Epidermal melanocyte (primary cell): Measurements from ENCODE around the gene ZNF853.

Experiments used
- DNase-seq: peaks from one replicate; pipeline ENCODE4 v3.0.0; 2011; ENCODE audit warnings: low spot score; ENCODE audit not compliant: insufficient read length

ZNF853 gene

DNA sequence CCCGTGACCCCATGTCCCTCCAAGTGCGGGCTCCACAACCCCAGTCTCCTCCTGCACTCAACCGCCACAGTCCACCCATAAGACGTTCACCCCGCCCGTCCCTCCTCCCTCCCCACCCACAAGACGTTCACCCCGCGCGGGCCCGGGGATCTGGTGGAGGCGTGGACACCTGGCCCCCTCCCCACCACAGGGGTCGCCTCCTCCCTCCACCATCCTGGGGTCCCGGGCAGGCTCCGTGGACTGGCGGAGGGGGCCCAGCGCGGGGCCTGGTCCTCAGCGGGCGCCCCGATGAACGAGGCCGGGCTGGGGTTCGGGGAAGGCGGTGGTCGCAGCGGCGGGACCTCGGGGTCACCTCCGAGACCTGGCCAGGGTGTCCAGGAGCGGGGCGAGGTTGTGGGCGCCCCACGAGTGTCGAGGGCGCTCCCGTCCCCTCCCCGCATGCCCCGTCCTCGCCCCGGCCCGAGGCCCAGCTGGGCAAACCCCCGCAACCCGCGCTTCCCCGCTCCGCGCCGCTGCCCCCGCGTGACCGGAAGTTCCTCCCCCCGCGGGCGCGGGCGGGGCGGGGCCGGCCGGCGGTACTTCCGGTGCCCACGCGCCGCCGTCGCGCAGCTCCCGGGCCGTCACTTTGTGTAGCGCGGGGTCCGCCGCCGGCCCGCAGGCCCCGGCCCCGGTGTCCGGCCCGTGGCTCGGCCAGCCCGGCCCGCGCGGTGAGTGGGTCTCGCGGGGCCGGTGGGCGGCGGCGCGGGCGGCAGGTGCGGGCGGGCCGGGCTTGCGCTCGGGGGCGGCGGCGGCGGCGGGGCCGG, 21.5 kb downstream of the ZNF853 start, which contains the start of gene ZNF316:
Gene ZNF316 (plus strand): TSS at position 578 of the 803 bp plus-strand sequence. CDS start 5,092 bp downstream, outside the sequence.
- DNase-seq, result peak; percentile 88

DNA sequence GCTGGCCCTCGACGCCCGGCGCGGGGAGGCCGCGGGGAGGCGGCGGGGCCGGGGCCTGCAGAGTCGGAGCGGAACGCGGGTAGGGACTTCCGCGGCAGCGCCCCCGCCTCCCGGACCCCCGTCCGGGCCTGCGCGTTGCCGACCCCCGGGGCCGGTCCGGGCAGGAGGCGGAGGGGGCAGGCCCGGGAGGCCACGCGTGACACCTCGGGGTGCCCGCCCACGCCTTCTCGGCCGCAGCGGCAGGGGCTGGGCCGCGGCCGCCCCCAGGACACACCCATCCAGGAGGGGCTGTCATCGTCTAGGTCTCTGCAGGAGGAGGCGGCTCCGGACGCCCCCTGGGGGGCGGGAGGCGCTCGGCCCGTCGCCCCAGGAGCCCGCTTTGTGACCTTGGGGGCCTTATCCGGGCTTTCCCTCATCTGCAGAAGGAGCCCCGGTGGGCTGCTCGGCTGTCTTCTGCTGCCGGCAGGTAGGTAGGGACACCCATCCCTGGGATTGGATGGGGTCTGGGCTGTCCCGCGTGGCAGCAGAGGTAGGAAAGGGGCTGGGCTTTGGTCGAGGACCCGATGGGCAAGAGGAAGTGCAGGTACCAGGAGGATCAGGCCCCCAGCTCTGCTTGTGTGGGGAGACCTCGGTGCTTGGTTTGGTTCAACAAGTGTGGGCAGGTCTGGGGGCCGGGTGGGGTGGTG, 22.3 kb downstream of the ZNF853 start:
- no peak for DNase-seq

DNA sequence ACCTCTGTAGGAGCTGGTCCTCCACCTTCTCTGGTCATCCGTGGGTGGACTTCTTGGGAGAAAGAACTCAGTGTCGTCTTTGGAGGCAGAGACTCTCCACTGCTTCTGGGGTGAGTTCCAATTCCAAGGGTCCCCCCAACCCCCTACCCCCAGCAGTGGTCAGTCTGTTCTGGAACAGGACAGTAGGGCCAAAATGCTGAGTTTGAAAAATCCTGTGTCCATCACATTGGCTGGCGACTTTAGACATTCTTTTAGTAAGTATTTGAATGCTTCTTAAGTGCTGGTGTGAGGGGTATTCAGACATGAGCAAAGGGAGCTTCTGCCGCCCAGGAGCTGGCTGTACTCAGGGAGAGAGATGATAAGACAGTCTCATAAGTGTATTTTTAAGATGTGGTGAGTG, 23.6 kb downstream of the ZNF853 start:
- no peak for DNase-seq

DNA sequence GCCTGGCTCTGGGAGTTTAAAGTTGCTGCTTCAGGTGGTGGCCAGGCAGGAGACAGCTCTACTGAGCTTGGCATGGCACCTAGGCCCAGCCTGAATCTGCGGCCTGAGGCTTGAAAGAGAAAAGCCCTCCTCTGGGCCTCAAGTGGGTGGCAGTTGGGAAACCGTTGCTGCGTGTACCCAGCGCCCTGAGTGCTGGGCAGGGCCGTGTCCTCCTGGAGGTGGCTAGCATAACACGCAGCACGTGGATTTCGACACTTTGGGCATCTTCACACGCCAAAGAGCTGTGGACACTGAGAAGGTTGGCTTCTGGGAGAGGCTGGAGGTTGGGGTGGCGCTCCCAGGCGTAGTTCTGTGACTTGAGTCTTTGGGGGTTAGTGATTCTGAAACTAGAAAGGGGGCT, 24.2 kb downstream of the ZNF853 start:
- DNase-seq, result no peak

DNA sequence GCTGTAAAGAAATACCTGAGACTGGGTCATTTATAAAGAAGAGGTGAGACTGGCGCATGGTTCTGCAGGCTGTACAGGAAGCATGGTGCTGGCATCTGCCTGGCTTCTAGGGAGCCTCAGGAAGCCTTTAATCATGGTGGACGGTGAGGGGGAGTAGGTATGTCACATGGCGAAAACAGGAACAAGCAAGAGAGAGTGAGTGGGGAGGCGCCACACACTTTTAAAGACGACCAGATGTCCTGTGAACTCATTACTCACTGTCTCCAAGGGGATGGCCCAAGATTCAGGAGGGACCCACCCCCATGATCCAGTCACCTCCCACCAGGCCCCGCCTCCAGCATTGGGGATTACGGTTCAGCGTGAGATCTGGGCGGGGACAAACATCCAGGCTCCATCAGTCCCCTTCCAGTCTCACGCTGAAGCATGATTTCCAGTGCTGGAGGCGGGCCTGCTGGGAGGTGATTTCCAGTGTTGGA, 24.9 kb downstream of the ZNF853 start:
- DNase-seq, result no peak

DNA sequence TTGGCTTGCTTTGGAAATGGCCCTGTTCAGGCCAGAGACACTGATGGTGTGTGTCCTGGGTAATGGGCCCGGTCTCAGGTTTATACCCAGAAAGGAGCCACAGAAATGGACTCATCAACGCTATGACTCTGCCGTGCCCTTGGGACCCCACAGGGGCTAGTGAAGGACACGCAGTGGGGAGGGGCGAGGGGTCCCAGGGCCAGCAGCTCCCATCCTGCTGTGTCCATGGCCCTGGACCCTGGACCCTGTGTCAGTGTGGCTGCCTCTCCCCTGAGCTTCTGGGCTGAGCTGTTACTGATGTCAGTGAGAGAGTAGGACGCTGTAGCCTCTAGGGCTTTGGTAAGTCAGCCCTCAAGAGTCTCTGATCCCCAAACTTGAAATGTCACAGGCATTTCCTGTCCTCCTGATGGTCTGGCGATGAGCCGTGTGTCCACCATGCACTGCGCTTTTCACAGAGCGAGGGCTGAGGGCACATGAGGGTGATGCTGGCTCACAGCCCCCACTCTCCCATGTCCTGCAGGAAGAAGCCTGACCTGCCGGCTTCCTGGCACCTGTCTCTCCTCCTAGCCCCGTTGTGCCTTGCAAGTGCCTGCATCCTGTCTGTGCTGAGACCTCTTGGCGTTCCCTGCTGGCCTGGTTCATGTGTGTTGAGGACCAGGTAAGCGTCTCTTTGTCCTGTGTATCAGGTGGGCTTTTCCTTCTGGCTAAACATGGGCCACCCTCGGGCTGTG, 26.1 kb downstream of the ZNF853 start:
- DNase-seq, result no peak

DNA sequence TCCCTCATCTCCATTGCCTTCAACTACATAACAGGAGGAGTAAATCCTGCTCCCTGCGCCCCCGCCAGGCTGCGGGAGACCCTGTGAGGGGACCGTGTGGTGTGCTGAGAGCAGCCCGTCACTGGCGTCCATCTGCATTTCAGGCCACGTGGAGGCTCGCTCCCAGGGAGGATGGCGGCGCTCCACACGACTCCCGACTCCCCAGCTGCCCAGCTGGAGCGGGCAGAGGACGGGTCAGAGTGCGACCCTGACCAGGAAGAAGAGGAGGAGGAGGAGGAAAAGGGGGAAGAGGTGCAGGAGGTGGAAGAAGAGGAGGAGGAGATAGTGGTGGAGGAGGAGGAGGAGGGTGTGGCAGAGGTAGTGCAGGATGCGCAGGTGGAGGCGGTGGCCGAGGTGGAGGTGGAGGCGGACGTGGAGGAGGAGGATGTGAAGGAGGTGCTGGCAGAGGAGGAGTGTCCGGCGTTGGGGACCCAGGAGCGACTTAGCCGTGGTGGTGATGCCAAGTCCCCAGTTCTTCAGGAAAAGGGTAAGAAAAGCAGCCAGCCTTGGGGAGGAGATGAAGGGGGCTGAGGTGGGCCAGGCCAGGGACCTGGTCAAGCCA, 26.9 kb downstream of the ZNF853 start:
- DNase-seq, result no peak

DNA sequence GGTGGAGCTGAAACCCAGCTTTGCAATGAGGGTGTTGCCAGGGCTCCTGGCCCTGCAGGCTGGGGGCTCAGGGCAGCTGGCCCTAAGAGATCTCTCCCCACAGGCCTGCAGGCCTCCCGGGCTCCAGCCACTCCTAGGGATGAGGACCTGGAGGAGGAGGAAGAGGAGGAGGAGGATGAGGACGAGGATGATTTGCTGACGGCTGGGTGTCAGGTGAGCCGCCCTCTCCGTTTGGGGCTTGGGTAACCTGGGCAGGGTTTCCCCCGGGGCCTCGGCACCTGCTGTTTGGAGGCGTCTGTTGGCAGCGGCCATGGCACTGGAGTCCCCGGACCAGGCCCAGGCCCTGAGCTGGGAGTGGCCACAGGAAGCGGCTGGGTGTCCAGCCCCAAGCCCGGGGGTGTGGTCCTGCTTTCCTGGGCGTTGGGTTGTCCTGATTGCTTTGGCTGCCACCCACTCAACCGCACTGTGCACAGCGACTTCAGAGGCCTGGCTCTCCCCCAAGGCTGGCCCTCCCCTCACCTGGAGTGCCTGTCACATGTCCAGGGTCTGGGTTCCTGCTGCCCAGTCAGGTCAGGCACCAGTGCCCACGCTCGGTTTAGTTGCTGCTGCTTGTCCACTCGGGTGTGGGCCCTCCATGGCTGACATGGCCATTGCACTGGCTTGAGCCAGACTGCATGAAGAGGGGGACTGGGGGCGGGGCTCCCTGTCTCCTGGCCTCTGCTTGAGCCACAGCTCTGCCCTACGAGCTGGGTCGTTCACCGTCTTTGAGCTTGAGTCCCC, 27.6 kb downstream of the ZNF853 start:
- no peak for DNase-seq

DNA sequence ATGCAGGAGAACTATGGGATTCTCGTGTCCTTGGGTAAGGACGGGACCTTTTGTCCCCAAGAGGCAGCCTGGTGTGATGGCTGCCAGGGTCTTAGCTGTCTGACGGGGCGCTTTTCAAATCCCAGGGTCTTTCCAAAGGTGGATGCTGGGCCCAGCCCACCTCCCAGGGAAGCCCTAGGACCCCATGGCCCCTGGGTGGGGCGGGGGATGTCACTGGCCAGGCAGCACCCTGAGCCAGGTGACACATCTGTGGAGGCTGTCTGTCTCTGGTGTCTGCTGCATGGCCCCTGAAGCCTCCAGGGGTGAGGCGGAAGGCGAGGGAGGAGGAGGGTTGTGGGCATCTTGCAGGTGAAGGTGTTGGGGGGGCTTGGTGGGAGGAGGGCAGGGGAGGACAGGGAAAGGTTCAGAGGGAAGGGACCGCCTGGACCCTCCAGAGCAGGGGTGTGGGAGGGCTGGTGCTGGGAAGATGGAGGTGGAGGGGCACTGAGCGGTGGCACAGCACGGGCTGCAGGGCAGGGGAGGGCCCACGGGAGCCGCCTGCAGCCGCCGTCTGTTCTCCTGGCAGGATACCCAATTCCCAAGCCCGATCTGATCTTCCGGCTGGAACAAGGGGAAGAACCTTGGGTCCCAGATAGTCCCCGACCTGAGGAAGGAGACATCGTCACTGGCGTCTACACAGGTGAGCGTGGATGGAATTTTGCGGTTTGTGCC, 28.7 kb downstream of the ZNF853 start:
- DNase-seq, result no peak

DNA sequence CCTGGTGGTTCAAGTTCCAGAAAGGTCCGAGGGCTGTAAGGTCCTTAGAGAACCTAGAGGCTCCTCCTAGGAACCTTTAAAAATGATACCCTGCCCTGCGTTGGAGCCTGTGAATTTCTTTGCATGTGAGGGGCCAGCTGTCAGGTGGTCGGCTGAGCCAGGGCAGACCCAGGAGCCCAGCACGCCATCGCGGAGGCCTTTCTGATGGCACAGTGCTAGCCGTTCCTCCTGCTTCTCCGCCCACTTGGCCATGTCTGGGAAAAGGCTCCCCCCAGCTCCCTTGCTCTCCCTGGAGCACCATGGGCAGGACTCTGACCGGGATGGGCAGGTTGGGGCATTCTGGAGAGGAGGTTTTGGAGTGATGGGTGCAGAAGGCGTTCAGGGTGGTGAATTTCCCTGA, 29.3 kb downstream of the ZNF853 start:
- DNase-seq, result no peak

DNA sequence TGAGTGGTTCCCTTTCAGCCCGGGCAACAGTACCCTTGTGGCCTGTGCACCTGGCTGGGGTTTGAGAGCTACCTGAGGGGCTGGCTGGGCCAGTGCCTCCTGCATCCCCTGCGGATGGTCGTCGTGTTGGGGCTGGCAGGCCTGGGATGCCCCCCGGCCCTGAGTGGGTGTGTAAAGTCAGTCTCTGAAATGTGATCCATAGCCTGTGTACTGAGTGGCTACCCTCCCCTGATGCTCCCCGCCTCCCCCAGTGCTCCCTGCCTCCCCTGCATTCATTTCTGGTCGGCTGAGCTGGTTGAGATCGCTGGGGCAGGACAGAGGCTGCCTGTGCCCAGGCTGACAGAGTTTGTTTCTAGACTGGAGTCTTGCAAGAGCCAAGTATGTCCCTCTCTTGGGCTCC, 31.1 kb downstream of the ZNF853 start:
- no peak for DNase-seq

DNA sequence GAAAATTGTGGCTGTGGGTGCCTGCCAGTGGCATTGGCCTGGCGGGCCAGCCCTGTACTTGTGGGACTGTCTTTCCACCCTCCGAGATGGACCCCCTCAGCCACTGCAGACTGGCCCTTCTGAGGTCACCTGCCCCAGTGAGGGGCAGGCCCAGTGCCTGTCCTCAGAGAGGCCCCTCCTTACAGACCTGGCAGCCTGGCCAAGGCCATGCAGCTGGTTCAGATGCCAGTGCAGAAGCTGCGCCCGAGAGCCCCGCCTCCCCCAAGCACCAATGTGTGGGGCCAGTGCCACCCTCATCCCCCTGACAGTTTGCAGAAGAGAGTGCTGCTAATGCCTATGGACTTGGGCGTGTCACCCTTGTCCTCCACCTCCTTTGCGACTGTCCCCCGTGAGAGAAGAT, 31.7 kb downstream of the ZNF853 start:
- no peak for DNase-seq

DNA sequence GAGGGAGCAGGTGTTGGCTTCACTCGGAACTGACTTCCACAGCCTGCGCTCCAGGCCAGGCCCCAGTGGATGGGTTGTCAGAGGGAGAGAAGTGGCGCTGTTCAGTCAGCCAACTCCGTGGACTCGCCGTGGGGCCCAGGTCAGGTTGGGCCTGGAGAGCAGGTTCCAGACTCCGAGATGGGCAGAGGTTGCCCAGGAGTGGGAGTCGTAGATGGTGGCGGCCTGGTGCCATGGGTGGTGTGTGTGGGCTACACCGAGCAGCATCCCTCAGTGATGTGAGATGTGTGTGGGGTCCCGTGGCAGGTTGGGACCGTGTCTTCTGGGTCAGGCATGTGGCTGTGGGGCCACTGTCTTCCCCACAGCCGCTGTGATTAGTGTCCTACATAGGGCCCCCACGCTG, 32.1 kb downstream of the ZNF853 start:
- DNase-seq, result no peak

DNA sequence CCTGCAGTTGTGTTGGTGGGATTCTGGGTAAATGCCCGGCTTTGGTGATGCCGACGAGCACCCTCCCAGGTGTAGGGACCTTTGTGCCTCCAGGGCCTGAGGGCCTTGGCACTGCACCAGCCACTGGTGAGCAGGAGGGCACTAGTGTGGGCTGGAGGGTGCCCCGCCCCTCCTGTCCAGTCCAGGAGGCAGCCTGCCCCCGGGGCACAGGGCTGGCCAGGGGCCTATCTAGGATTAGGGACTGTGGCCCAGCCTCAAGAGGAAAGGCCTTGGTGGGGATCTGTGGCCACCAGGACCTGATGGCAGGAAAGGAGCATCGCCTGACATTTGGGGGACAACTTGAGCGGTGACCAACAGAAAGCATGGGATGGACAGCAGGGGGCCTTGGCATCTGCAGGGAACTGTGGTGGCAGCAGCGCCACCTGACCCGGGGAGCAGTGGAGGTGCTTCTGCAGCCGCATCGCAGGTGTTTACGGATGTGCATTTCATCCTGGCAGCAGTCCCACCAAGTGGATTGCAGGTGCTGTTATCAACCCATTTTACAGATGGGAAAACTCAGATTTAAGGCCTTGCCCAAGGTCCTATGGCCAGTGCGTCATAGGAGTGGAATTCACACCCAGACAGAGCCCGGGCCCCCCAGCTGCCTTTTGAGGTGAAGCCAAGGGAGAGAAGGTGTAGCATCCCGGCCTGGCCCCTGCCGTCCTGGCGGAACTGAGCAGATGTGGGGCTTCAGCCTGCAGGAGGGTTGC, 32.8 kb downstream of the ZNF853 start:
- no peak for DNase-seq

DNA sequence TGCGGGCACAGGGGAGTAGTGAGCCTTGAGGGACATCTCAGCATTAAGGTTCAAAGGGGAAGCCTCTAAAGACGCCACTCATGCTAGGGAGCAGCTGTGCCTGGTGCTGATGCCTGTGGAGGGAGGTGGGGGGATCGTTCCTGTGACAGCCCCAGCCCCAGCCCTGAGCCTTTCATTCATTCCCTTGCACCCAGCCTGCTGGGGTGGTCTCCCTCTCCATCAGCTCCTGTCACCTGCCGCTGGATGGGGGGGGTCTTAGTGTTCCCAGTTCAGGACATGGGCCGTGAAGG, 33.4 kb downstream of the ZNF853 start:
- DNase-seq, result no peak

DNA sequence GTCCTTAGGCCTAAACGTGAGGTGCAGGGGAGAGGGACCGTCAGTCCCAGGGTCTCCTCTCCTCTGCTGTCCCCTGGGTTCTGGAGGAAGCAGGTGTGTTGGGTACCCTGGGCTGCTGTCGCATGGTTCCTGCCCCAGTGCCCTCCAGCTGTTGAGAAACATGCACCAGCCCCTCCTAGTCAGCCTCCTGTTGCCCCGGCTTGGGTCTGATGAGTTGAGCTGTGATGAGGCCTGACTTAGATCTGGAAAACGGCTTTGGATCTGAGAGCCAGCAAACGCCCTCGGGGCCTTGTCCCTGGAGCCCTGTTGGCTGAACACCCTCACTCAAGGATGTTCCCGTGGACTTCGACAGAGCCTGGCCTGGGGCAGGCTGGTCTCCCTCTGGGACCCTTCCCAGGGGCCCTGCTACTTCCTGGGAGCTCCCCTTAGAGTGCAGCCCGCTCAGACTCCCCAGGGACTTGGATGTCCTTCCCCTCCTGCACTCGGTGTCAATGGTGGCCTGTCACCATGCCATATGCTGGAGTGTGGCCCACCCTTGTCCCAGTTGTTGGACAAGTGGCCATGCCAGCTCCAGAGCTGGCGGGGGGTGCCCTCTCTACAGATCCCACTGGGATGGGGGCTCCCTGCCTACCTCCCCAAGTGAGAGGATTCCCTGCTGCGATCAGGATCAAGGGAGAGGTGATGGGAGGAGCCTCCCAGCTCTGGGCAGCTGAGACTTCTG, 34.0 kb downstream of the ZNF853 start:
- no peak for DNase-seq

DNA sequence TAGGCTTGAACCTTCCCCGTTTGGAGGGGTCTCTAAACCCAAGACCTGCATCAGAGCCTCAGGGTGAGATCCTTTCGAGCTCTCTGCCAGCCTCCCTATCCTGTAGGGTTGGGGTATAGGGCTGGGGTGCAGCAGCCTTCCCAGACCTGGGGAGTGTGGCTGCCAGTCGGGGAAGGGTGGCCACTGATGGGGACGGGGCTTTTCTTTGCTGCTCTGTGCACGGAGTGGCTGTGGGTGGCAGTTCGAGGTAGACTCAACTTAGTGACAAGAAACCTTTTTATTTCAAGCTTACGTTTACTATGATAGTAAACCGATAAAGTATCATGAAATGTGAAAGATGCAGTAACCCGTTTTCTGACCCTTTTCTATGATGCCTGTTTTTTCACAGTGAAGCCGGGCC, 34.7 kb downstream of the ZNF853 start:
- no peak for DNase-seq

DNA sequence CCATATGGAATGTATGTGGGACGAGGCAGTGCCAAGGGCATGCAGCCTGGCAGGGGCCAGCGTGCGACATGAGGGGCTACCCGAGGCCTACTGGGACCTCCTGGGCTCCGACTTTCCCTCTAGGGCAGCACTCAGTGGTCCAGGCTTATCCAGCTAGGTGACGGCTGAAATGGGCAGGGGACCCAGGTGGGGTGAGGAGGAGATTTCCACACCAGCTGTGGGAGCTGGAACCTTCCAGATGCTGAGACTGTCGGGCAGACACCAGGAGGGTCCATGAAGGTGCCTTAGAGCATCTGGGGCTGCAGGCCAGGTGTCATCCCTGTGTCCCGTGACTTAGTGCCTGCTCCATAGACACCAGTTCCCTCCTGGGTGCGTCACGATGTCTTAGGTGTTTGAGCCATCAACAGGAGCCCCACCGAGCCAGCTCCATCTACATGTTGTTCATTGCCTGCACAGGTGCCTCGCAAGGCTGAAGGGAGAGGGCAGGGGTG, 35.2 kb downstream of the ZNF853 start:
- DNase-seq, result no peak

DNA sequence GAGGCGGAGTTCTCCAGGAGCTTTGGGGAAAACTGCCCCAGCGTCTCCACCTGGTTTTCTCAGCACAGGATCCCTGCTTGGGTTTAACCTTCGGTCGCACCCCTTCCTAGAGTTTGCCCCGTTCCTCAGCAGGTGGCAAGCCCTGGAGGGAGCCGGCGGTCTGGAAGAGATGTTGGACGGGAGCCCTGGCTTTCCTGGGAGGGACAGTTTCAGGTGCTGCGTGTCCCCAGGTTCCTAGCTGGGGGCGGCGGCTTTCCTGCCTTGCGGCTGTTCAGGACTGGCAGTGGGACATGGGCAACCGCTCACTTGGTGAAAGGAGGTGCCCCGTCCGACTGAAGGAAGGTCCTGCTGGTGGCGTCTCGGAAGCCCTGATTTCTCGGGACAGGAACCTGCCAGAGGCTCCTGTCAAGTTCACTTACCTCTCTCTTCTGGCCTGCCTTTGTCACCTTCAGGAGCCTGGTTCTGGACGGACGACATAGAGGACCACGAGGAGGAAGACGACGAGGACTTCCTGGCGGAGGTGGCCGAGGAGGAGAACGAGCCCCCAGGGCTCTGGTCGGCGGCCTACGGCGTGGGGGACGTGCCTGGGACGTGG, 36.5 kb downstream of the ZNF853 start:
- DNase-seq, result no peak
